ENCODE data around the gene SRPRA.

The SRPRA gene

DNA sequence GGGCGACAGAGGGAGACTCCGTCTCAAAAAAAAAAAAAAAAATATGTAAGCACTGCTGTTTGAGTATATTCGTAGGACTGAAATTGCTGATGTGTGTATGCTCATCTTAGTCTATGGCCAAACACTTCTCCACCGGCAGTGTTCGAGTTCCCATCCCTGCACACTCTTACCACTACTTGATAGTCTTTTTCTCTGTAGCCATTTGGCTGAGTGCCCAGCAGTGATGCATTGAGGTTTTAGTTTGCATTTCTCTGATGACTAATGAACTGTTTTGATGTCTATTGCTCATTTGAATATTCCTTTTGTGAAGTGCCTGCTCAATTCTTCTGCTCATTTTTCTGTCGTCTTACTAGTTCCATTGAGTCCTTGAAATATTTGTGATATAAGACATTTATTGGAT lies 16.1 kb upstream of the SRPRA start:
- ChIA-PET CTCF (interaction anchor here (0.7 kb wide), 1 partner anchor 8 kb away, joined by 3 read pairs; no protein-coding TSS in a partner anchor), POLR2A (no interaction called here)
- H3K4me1 ChIP-seq (ENCODE audit: control insufficient read depth, insufficient read depth, low read length) = no peaks in the 10 kb centered on the region; the same call in 1 of the 2 replicates
- H3K36me3 ChIP-seq (ENCODE audit: control insufficient read depth in 2 of 2, insufficient read depth in 1 of 2, low read length in 2 of 2) = peaks cover 0 to 3% of the 10 kb centered on the region in 2 experiments; a peak in 2 of 3 replicates
- H3K27ac ChIP-seq (ENCODE audit: extremely low read depth, low read depth, low read length) = no peak overlapping the region
- no peak overlapping the region for H3K4me3 ChIP-seq (ENCODE audit: low read depth, low read length)
- TF ChIP-seq ZBTB17 (tag by site-specific recombination; IDR thresholded peaks at IDR 0.05) (peak; percentile 49), ZNF660 (tag by site-specific recombination; IDR thresholded peaks at IDR 0.05) (no peak), ZNF16 (tag by site-specific recombination; IDR thresholded peaks at IDR 0.05; ENCODE audit: low read depth) (no peak), ZNF600 (tag by site-specific recombination; IDR thresholded peaks at IDR 0.05) (peak; percentile 75), GLI4 (tag by site-specific recombination; IDR thresholded peaks at IDR 0.05) (no peak), FEZF1 (tag by site-specific recombination; IDR thresholded peaks at IDR 0.05) (peak; percentile 98), ZNF560 (tag by site-specific recombination; IDR thresholded peaks at IDR 0.05; ENCODE audit: borderline replicate concordance) (no peak), ZNF366 (tag by site-specific recombination; conservative IDR thresholded peaks at IDR 0.05) (peak; percentile 54; the same call in 1 of the 2 replicates), ZNF221 (tag by site-specific recombination; IDR thresholded peaks at IDR 0.05; ENCODE audit: borderline replicate concordance) (no peak), ZSCAN23 (tag by site-specific recombination; IDR thresholded peaks at IDR 0.05) (no peak), PRDM1 (tag by site-specific recombination; IDR thresholded peaks at IDR 0.05) (0 out of 2 replicates have a peak, but pooled peaks have one; percentile 31), ZNF629 (tag by site-specific recombination; IDR thresholded peaks at IDR 0.05) (0 out of 2 replicates have a peak, but pooled peaks have one; percentile 28), ZFP3 (tag by site-specific recombination; IDR thresholded peaks at IDR 0.05; ENCODE audit: low read depth) (peak; percentile 57; the same call in 1 of the 2 replicates)
- TF ChIP-seq, protein P1, sequence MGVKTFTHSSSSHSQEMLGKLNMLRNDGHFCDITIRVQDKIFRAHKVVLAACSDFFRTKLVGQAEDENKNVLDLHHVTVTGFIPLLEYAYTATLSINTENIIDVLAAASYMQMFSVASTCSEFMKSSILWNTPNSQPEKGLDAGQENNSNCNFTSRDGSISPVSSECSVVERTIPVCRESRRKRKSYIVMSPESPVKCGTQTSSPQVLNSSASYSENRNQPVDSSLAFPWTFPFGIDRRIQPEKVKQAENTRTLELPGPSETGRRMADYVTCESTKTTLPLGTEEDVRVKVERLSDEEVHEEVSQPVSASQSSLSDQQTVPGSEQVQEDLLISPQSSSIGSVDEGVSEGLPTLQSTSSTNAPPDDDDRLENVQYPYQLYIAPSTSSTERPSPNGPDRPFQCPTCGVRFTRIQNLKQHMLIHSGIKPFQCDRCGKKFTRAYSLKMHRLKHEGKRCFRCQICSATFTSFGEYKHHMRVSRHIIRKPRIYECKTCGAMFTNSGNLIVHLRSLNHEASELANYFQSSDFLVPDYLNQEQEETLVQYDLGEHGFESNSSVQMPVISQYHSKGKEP (tag by site-specific recombination; IDR thresholded peaks at IDR 0.05) = peak; percentile 95
- TF ChIP-seq, protein P2, sequence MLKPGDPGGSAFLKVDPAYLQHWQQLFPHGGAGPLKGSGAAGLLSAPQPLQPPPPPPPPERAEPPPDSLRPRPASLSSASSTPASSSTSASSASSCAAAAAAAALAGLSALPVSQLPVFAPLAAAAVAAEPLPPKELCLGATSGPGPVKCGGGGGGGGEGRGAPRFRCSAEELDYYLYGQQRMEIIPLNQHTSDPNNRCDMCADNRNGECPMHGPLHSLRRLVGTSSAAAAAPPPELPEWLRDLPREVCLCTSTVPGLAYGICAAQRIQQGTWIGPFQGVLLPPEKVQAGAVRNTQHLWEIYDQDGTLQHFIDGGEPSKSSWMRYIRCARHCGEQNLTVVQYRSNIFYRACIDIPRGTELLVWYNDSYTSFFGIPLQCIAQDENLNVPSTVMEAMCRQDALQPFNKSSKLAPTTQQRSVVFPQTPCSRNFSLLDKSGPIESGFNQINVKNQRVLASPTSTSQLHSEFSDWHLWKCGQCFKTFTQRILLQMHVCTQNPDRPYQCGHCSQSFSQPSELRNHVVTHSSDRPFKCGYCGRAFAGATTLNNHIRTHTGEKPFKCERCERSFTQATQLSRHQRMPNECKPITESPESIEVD (tag by site-specific recombination; IDR thresholded peaks at IDR 0.05) = peak; percentile 53
- H3K9me3 ChIP-seq (ENCODE audit: control insufficient read depth, insufficient read depth, low read depth, low read length) = no peaks in the 10 kb centered on the region

GRCh38 chr11:126282736-126283591 lies 14.3 kb upstream of the SRPRA start, which contains the start of gene TIRAP:
Gene TIRAP (plus strand): TSS chr11:126283093. CDS start chr11:126290895, 7,802 bp downstream.
- H3K4me3 ChIP-seq (ENCODE audit: low read depth, low read length) = peak within 1 kb of the TSS; percentile 65
- ChIA-PET POLR2A (interaction anchor here (0.5 to 3.6 kb wide), 6 partner anchors 9 to 652 kb away, joined by 3 to 24 read pairs (median 3); partner anchors contain the start of genes DCPS, FOXRED1 and SRPRA), CTCF (interaction anchor here (0.6 kb wide), 2 partner anchors 13 to 25 kb away, joined by 3 read pairs; no protein-coding TSS in a partner anchor)
- H3K27ac ChIP-seq (ENCODE audit: extremely low read depth, low read depth, low read length) = peak within 1 kb of the TSS; percentile 68
- H3K36me3 ChIP-seq (ENCODE audit: control insufficient read depth in 2 of 2, insufficient read depth in 1 of 2, low read length in 2 of 2) = peaks cover 0 to 9% of the 10 kb centered on the region in 2 experiments; a peak in 1 of 3 replicates
- H3K4me1 ChIP-seq (ENCODE audit: control insufficient read depth, insufficient read depth, low read length) = no peaks in the 10 kb centered on the region; the same call in 1 of the 2 replicates
- no peaks in the 10 kb centered on the region for H3K9me3 ChIP-seq (ENCODE audit: control insufficient read depth, insufficient read depth, low read depth, low read length)
- peak; percentile 45; the same call in 1 of the 2 replicates for TF ChIP-seq KLF9 (tag by site-specific recombination; IDR thresholded peaks at IDR 0.05; ENCODE audit: low read depth)
- no peak for TF ChIP-seq ZNF146 (tag by site-specific recombination; IDR thresholded peaks at IDR 0.05)
- peak; percentile 91; the same call in 1 of the 2 replicates for TF ChIP-seq ZNF600 (tag by site-specific recombination; IDR thresholded peaks at IDR 0.05)
- no peak; the same call in 1 of the 2 replicates for TF ChIP-seq ZNF366 (tag by site-specific recombination; conservative IDR thresholded peaks at IDR 0.05)
- TF ChIP-seq ZNF133 (tag by site-specific recombination; IDR thresholded peaks at IDR 0.05) = no peak
- TF ChIP-seq ZBTB48 (tag by site-specific recombination; IDR thresholded peaks at IDR 0.05) = no peak
- no peak for TF ChIP-seq KLF16 (tag by site-specific recombination; IDR thresholded peaks at IDR 0.05)
- TF ChIP-seq ZIC2 (tag by site-specific recombination; IDR thresholded peaks at IDR 0.05) = no peak
- TF ChIP-seq GLIS2 (tag by site-specific recombination; IDR thresholded peaks at IDR 0.05) = no peak
- TF ChIP-seq, protein P3, sequence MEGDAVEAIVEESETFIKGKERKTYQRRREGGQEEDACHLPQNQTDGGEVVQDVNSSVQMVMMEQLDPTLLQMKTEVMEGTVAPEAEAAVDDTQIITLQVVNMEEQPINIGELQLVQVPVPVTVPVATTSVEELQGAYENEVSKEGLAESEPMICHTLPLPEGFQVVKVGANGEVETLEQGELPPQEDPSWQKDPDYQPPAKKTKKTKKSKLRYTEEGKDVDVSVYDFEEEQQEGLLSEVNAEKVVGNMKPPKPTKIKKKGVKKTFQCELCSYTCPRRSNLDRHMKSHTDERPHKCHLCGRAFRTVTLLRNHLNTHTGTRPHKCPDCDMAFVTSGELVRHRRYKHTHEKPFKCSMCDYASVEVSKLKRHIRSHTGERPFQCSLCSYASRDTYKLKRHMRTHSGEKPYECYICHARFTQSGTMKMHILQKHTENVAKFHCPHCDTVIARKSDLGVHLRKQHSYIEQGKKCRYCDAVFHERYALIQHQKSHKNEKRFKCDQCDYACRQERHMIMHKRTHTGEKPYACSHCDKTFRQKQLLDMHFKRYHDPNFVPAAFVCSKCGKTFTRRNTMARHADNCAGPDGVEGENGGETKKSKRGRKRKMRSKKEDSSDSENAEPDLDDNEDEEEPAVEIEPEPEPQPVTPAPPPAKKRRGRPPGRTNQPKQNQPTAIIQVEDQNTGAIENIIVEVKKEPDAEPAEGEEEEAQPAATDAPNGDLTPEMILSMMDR (tag by site-specific recombination; IDR thresholded peaks at IDR 0.05) = no peak
- 0 out of 2 replicates have a peak, but pooled peaks have one; percentile 17 for TF ChIP-seq ZNF843 (tag by site-specific recombination; IDR thresholded peaks at IDR 0.05)
- no peak for TF ChIP-seq ZNF514 (tag by site-specific recombination; IDR thresholded peaks at IDR 0.05)
- TF ChIP-seq ZFP41 (tag by site-specific recombination; IDR thresholded peaks at IDR 0.05; ENCODE audit: borderline replicate concordance) = no peak
- TF ChIP-seq ZNF2 (tag by site-specific recombination; IDR thresholded peaks at IDR 0.05) = 0 out of 2 replicates have a peak, but pooled peaks have one; percentile 26
- no peak for TF ChIP-seq ZNF658 (tag by site-specific recombination; IDR thresholded peaks at IDR 0.05)
- no peak for TF ChIP-seq ZNF792 (tag by site-specific recombination; IDR thresholded peaks at IDR 0.05)

Data from HEK293 (cell line).